ENCODE results near the gene XPR1. TPM values are rescaled to one million over a fixed set of nuclear protein-coding genes. Genes with fewer than 3 reads are reported as not detected.

The XPR1 gene
- total RNA-seq, 1 donor from 2014 or later: 35.2 TPM

DNA sequence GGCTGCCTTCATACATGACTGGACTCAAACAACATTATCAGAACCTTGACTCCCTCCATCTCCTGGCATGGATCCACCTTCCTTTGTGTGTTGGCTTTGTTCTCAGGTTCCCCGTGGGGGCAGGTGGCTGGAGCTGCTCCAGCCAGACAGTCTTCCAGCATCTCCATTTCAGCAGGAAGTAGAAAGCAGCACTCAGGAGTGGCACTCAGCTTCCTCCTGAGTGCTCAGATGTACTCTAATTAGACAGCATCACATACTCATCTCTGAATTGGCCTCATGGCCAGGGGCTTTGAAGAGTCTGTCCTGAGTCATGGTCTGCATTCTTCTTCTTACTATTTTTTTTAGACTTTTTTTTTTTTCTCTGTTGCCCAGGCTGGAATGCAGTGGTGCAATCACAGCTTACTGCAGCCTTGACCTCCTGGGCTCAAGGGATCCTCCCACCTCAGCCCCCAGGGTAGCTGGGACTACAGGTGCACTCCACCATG is 45.1 kb upstream of the XPR1 start:
- H3K4me1 ChIP-seq (ENCODE audit: insufficient read depth, low read length): peaks cover 12% of the 10 kb centered on the region
- H3K9me3 ChIP-seq (ENCODE audit: insufficient read depth, low read depth, low read length): peaks cover 2% of the 10 kb centered on the region
- Mint-ChIP-seq H3K9me3 (ENCODE audit: unreplicated experiment) (peaks cover 5% of the 10 kb centered on the region), H3K27ac (ENCODE audit: unreplicated experiment) (peak overlapping the region; percentile 98), H3K27me3 (ENCODE audit: low read depth, unreplicated experiment) (no peaks in the 10 kb centered on the region), H3K4me1 (ENCODE audit: low read depth, unreplicated experiment) (peaks cover 23% of the 10 kb centered on the region), H3K4me3 (ENCODE audit: unreplicated experiment) (peak overlapping the region; percentile 17), H3K36me3 (ENCODE audit: low read depth, unreplicated experiment) (no peaks in the 10 kb centered on the region)
- H3K4me2 ChIP-seq (ENCODE audit: low read length): peak overlapping the region; percentile 30
- peak; percentile 88 for DNase-seq (ENCODE audit: low read depth)
- H3K4me3 ChIP-seq (ENCODE audit: insufficient read depth, low read depth, low read length): no peak overlapping the region
- H3K79me2 ChIP-seq (ENCODE audit: insufficient read depth, low read length): no peaks in the 10 kb centered on the region
- TF ChIP-seq EZH2 (IDR thresholded peaks at IDR 0.05; ENCODE audit: insufficient read depth, low read length): no peak
- TF ChIP-seq, protein P1, sequence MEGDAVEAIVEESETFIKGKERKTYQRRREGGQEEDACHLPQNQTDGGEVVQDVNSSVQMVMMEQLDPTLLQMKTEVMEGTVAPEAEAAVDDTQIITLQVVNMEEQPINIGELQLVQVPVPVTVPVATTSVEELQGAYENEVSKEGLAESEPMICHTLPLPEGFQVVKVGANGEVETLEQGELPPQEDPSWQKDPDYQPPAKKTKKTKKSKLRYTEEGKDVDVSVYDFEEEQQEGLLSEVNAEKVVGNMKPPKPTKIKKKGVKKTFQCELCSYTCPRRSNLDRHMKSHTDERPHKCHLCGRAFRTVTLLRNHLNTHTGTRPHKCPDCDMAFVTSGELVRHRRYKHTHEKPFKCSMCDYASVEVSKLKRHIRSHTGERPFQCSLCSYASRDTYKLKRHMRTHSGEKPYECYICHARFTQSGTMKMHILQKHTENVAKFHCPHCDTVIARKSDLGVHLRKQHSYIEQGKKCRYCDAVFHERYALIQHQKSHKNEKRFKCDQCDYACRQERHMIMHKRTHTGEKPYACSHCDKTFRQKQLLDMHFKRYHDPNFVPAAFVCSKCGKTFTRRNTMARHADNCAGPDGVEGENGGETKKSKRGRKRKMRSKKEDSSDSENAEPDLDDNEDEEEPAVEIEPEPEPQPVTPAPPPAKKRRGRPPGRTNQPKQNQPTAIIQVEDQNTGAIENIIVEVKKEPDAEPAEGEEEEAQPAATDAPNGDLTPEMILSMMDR (IDR thresholded peaks at IDR 0.05; ENCODE audit: insufficient read depth, low read depth, low read length): no peak
- no peak for FAIRE-seq
- H3K36me3 ChIP-seq (ENCODE audit: insufficient read depth, low read length): no peaks in the 10 kb centered on the region
- H2AFZ ChIP-seq (ENCODE audit: low read depth, low read length): no peak overlapping the region
- H3K9ac ChIP-seq (ENCODE audit: low read length): no peak overlapping the region
- H3K27ac ChIP-seq (ENCODE audit: low read depth, low read length): no peak overlapping the region
- H3K27me3 ChIP-seq (ENCODE audit: insufficient read depth, low read length): no peaks in the 10 kb centered on the region
- H4K20me1 ChIP-seq (ENCODE audit: insufficient read depth, low read length): no peaks in the 10 kb centered on the region

DNA sequence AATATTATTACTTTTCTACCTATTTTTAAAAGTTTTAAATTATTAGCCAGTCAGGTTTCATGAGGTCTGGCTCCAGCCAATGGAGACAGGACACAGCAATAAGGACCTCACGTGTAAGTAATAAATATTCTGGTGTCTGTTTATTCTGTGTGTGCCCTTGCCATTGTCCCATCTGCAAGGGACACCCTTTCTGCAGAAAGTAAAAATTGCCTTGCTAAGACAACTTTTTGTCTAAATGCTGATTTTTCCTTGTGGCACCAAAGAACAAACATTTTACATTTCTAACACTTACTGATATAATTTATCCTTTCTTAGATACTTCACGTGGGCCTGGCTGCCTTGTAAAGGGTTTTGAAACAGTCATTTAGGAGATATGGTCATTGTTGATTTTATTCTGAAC is 43.7 kb upstream of the XPR1 start:
- no peaks in the 10 kb centered on the region for H3K36me3 ChIP-seq (ENCODE audit: insufficient read depth, low read length)
- H3K79me2 ChIP-seq (ENCODE audit: insufficient read depth, low read length): no peaks in the 10 kb centered on the region
- no peak overlapping the region for H3K9ac ChIP-seq (ENCODE audit: low read length)
- DNase-seq (ENCODE audit: low read depth) (no peak), FAIRE-seq (no peak)
- peaks cover 23% of the 10 kb centered on the region for H3K4me1 Mint-ChIP-seq (ENCODE audit: low read depth, unreplicated experiment)
- no peaks in the 10 kb centered on the region for H3K27me3 ChIP-seq (ENCODE audit: insufficient read depth, low read length)
- H3K4me1 ChIP-seq (ENCODE audit: insufficient read depth, low read length): peaks cover 12% of the 10 kb centered on the region
- H3K27ac Mint-ChIP-seq (ENCODE audit: unreplicated experiment): no peak overlapping the region
- H3K36me3 Mint-ChIP-seq (ENCODE audit: low read depth, unreplicated experiment): no peaks in the 10 kb centered on the region
- no peak overlapping the region for H3K4me2 ChIP-seq (ENCODE audit: low read length)
- H3K9me3 ChIP-seq (ENCODE audit: insufficient read depth, low read depth, low read length): peaks cover 2% of the 10 kb centered on the region
- peaks cover 5% of the 10 kb centered on the region for H3K9me3 Mint-ChIP-seq (ENCODE audit: unreplicated experiment)
- TF ChIP-seq, protein P1 (IDR thresholded peaks at IDR 0.05; ENCODE audit: insufficient read depth, low read depth, low read length): no peak
- no peak for TF ChIP-seq EZH2 (IDR thresholded peaks at IDR 0.05; ENCODE audit: insufficient read depth, low read length)
- H4K20me1 ChIP-seq (ENCODE audit: insufficient read depth, low read length): no peaks in the 10 kb centered on the region
- H2AFZ ChIP-seq (ENCODE audit: low read depth, low read length): no peak overlapping the region
- H3K27ac ChIP-seq (ENCODE audit: low read depth, low read length): no peak overlapping the region
- no peak overlapping the region for H3K4me3 Mint-ChIP-seq (ENCODE audit: unreplicated experiment)
- no peaks in the 10 kb centered on the region for H3K27me3 Mint-ChIP-seq (ENCODE audit: low read depth, unreplicated experiment)
- H3K4me3 ChIP-seq (ENCODE audit: insufficient read depth, low read depth, low read length): no peak overlapping the region

DNA sequence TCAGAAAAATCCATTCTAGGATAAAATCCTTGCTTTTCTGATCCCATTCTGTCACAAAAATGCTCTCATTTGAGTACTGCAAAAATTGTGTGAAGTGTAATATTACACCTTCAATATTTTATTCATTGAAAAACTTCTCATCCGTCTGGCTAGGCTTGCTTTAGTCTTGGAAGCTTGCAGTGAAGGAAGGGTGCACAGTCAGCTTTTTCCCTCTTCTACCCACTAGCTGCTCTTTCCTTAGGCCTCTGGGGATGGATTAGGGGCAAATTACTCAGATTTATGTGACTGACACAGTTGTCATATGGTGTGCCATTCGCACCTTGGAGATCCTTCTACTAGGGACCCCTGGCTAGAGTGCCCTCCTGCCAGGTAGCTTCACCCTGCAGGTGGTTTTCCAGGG is 40.9 kb upstream of the XPR1 start:
- Histone ChIP-seq H3K4me3 (ENCODE audit: insufficient read depth, low read depth, low read length) (no peak overlapping the region), H3K36me3 (ENCODE audit: insufficient read depth, low read length) (no peaks in the 10 kb centered on the region), H3K27ac (ENCODE audit: low read depth, low read length) (no peak overlapping the region), H3K9ac (ENCODE audit: low read length) (no peak overlapping the region), H3K4me2 (ENCODE audit: low read length) (no peak overlapping the region), H3K4me1 (ENCODE audit: insufficient read depth, low read length) (peaks cover 5% of the 10 kb centered on the region), H3K9me3 (ENCODE audit: insufficient read depth, low read depth, low read length) (peaks cover 2% of the 10 kb centered on the region), H3K79me2 (ENCODE audit: insufficient read depth, low read length) (no peaks in the 10 kb centered on the region), H4K20me1 (ENCODE audit: insufficient read depth, low read length) (no peaks in the 10 kb centered on the region), H3K27me3 (ENCODE audit: insufficient read depth, low read length) (no peaks in the 10 kb centered on the region), H2AFZ (ENCODE audit: low read depth, low read length) (no peak overlapping the region)
- no peak for FAIRE-seq
- no peak overlapping the region for H3K27ac Mint-ChIP-seq (ENCODE audit: unreplicated experiment)
- peaks cover 12% of the 10 kb centered on the region for H3K4me1 Mint-ChIP-seq (ENCODE audit: low read depth, unreplicated experiment)
- H3K36me3 Mint-ChIP-seq (ENCODE audit: low read depth, unreplicated experiment): no peaks in the 10 kb centered on the region
- no peak overlapping the region for H3K4me3 Mint-ChIP-seq (ENCODE audit: unreplicated experiment)
- DNase-seq (ENCODE audit: low read depth): no peak
- TF ChIP-seq, protein P1 (IDR thresholded peaks at IDR 0.05; ENCODE audit: insufficient read depth, low read depth, low read length): no peak
- no peak for TF ChIP-seq EZH2 (IDR thresholded peaks at IDR 0.05; ENCODE audit: insufficient read depth, low read length)
- H3K27me3 Mint-ChIP-seq (ENCODE audit: low read depth, unreplicated experiment): no peaks in the 10 kb centered on the region
- peaks cover 3% of the 10 kb centered on the region for H3K9me3 Mint-ChIP-seq (ENCODE audit: unreplicated experiment)
